ENCODE measurements around the gene CENPQ.

CENPQ gene

DNA sequence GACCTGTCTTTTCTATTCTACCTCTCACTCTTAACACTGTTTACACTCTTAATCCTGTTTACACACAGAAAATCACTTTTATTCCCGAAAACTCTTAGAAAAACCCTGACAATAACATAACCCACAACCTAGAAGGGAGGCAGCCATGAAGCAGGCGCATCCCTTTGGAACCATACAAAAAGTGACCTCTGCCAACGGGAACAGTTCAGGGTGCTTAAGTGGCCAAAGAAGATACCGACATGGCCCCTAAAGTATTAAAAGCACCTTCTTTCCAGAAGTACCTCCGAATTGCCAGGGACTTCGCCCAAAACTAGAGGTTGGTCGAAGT lies 607 bp upstream of the CENPQ start:
- no peak for TF ChIP-seq NFIC (IDR thresholded peaks at IDR 0.05)
- TF ChIP-seq, protein P1, sequence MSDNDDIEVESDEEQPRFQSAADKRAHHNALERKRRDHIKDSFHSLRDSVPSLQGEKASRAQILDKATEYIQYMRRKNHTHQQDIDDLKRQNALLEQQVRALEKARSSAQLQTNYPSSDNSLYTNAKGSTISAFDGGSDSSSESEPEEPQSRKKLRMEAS (IDR thresholded peaks at IDR 0.05): no peak
- no peak for TF ChIP-seq RAD21 (IDR thresholded peaks at IDR 0.05; ENCODE audit: low read depth)
- no peak for TF ChIP-seq CEBPB (IDR thresholded peaks at IDR 0.05)
- no peak for TF ChIP-seq YY1 (IDR thresholded peaks at IDR 0.05; ENCODE audit: low read depth)
- no peak for TF ChIP-seq TCF12 (IDR thresholded peaks at IDR 0.05; ENCODE audit: low read depth)
- TF ChIP-seq, protein P2, sequence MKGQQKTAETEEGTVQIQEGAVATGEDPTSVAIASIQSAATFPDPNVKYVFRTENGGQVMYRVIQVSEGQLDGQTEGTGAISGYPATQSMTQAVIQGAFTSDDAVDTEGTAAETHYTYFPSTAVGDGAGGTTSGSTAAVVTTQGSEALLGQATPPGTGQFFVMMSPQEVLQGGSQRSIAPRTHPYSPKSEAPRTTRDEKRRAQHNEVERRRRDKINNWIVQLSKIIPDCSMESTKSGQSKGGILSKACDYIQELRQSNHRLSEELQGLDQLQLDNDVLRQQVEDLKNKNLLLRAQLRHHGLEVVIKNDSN (IDR thresholded peaks at IDR 0.05): no peak
- TF ChIP-seq FOXM1 (IDR thresholded peaks at IDR 0.05; ENCODE audit: borderline replicate concordance, low read depth): no peak
- TF ChIP-seq EGR1 (IDR thresholded peaks at IDR 0.05): no peak
- TF ChIP-seq TAF1 (IDR thresholded peaks at IDR 0.05; ENCODE audit: low read depth): no peak
- TF ChIP-seq TEAD4 (IDR thresholded peaks at IDR 0.05): no peak
- TF ChIP-seq ZBTB7A (IDR thresholded peaks at IDR 0.05; ENCODE audit: low read depth): no peak
- TF ChIP-seq EP300 (IDR thresholded peaks at IDR 0.05; ENCODE audit: borderline replicate concordance): no peak
- TF ChIP-seq, protein P3, sequence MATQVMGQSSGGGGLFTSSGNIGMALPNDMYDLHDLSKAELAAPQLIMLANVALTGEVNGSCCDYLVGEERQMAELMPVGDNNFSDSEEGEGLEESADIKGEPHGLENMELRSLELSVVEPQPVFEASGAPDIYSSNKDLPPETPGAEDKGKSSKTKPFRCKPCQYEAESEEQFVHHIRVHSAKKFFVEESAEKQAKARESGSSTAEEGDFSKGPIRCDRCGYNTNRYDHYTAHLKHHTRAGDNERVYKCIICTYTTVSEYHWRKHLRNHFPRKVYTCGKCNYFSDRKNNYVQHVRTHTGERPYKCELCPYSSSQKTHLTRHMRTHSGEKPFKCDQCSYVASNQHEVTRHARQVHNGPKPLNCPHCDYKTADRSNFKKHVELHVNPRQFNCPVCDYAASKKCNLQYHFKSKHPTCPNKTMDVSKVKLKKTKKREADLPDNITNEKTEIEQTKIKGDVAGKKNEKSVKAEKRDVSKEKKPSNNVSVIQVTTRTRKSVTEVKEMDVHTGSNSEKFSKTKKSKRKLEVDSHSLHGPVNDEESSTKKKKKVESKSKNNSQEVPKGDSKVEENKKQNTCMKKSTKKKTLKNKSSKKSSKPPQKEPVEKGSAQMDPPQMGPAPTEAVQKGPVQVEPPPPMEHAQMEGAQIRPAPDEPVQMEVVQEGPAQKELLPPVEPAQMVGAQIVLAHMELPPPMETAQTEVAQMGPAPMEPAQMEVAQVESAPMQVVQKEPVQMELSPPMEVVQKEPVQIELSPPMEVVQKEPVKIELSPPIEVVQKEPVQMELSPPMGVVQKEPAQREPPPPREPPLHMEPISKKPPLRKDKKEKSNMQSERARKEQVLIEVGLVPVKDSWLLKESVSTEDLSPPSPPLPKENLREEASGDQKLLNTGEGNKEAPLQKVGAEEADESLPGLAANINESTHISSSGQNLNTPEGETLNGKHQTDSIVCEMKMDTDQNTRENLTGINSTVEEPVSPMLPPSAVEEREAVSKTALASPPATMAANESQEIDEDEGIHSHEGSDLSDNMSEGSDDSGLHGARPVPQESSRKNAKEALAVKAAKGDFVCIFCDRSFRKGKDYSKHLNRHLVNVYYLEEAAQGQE (IDR thresholded peaks at IDR 0.05; ENCODE audit: low read depth): no peak
- no peak for TF ChIP-seq CREB1 (IDR thresholded peaks at IDR 0.05; ENCODE audit: low read depth)

DNA sequence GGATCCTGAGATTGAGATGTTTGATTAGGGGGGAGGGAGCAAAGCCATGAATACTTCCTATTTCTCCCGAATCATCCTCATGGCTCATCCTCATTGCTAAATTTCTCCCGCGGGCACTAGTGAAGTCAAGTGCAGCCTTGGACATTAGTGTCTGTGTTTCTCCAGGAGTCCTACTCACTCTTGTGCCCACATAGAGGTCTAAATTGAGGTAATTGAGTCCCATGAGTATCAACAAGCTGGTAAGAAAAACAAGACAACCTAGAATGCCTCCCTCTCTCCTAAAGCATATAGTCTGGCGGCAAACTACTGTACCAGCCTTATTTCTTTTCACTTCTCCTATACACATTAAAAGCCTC lies 420 bp downstream of the CENPQ start:
- TF ChIP-seq TAF1 (IDR thresholded peaks at IDR 0.05; ENCODE audit: low read depth) (no peak), ZBTB7A (IDR thresholded peaks at IDR 0.05; ENCODE audit: low read depth) (no peak)

DNA sequence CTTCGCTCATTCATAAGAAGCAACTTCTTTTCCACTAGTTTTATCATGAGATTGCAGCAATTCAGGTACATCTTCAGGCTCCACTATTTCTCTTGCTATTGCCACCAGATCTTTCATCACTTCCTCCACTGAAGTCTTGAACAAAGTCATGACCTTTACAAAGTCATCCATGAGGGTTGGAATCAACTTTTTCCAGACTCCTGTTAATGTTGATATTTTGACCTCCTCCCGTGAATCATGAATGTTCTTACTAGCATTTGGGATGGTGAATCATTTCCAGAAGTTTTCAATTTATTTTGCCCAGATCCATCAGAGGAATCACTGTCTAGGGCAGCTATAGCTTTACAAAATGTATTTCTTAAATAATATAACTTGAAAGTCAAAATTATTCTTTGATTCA lies 1.5 kb downstream of the CENPQ start:
- TF ChIP-seq NFIC (IDR thresholded peaks at IDR 0.05) (no peak), TCF12 (IDR thresholded peaks at IDR 0.05; ENCODE audit: low read depth) (no peak), EP300 (IDR thresholded peaks at IDR 0.05; ENCODE audit: borderline replicate concordance) (no peak), YY1 (IDR thresholded peaks at IDR 0.05; ENCODE audit: low read depth) (no peak), RAD21 (IDR thresholded peaks at IDR 0.05; ENCODE audit: low read depth) (no peak), CEBPB (IDR thresholded peaks at IDR 0.05) (no peak), TAF1 (IDR thresholded peaks at IDR 0.05; ENCODE audit: low read depth) (no peak), EGR1 (IDR thresholded peaks at IDR 0.05) (no peak), ZBTB7A (IDR thresholded peaks at IDR 0.05; ENCODE audit: low read depth) (no peak), CREB1 (IDR thresholded peaks at IDR 0.05; ENCODE audit: low read depth) (no peak), FOXM1 (IDR thresholded peaks at IDR 0.05; ENCODE audit: borderline replicate concordance, low read depth) (no peak)
- TF ChIP-seq, protein P1 (IDR thresholded peaks at IDR 0.05): no peak
- TF ChIP-seq, protein P3 (IDR thresholded peaks at IDR 0.05; ENCODE audit: low read depth): no peak

DNA sequence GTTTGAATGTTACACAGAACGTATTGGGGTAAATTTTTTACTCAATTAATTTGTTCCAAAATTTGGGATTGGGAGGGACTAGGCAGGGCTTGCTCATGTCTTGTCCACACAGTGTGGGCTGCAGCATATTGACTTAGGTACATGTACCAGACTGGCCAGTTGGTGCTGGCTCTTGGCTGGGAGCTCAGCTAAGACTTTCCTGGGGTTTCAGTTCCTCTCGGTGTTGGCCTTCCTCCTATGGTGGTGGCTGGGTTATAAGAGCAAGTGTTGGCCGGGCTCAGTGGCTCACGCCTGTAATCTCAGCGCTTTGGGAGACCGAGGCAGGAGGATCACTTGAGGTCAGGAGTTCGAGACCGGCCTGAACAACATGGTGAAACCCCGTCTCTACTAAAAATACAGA lies 4.9 kb downstream of the CENPQ start:
- TF ChIP-seq TAF1 (IDR thresholded peaks at IDR 0.05; ENCODE audit: low read depth): no peak
- no peak for TF ChIP-seq TCF12 (IDR thresholded peaks at IDR 0.05; ENCODE audit: low read depth)
- no peak for TF ChIP-seq EGR1 (IDR thresholded peaks at IDR 0.05)
- TF ChIP-seq FOXM1 (IDR thresholded peaks at IDR 0.05; ENCODE audit: borderline replicate concordance, low read depth): no peak
- TF ChIP-seq, protein P3 (IDR thresholded peaks at IDR 0.05; ENCODE audit: low read depth): no peak
- TF ChIP-seq, protein P1 (IDR thresholded peaks at IDR 0.05): no peak
- no peak for TF ChIP-seq YY1 (IDR thresholded peaks at IDR 0.05; ENCODE audit: low read depth)
- TF ChIP-seq EP300 (IDR thresholded peaks at IDR 0.05; ENCODE audit: borderline replicate concordance): no peak
- TF ChIP-seq CEBPB (IDR thresholded peaks at IDR 0.05): no peak
- no peak for TF ChIP-seq CREB1 (IDR thresholded peaks at IDR 0.05; ENCODE audit: low read depth)

DNA sequence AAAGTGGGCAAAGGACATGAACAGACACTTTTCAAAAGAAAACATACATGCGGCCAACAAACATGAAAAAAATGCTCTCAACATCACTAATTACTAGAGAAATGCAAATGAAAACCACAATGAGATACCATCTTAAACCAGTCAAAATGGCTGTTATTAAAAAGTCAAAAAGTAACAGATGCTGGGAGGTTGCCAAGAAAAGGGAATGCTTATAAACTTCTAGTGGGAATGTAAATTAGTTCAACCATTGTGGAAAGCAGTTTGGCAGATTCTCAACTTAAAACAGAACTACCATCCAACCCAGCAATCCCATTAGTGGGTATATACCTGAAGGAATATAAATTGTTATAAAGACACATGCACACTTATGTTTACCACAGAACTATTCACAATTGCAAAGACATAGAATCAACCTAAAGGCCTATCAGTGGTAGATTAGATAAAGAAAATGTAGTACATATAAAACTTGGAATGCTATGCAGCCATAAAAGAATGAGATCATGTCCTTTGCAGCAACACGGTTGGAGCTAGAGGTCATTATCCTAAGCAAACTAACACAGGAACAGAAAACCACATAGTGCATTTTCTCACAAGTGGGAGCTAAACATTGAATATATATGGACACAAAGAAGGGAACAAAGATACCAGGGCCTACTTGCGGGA lies 16.3 kb downstream of the CENPQ start:
- TF ChIP-seq, protein P3 (IDR thresholded peaks at IDR 0.05; ENCODE audit: low read depth): no peak
- TF ChIP-seq, protein P1 (IDR thresholded peaks at IDR 0.05): no peak
- TF ChIP-seq TEAD4 (IDR thresholded peaks at IDR 0.05) (no peak), CEBPB (IDR thresholded peaks at IDR 0.05) (no peak), NFIC (IDR thresholded peaks at IDR 0.05) (no peak), EP300 (IDR thresholded peaks at IDR 0.05; ENCODE audit: borderline replicate concordance) (no peak), TCF12 (IDR thresholded peaks at IDR 0.05; ENCODE audit: low read depth) (no peak), EGR1 (IDR thresholded peaks at IDR 0.05) (no peak), RAD21 (IDR thresholded peaks at IDR 0.05; ENCODE audit: low read depth) (no peak)
